HEK293 (cell line): Measurements from ENCODE around the gene AFDN.

Source experiments
- CTCF ChIA-PET: fragments of 350-600 bp; formaldehyde crosslinking; extraction: SDS; loops from one replicate; lab custom pipeline; 2021; ENCODE audit warnings: antibody characterized with exemption; lab: Yijun Ruan, JAX
- POLR2A ChIA-PET: fragments of 300-600 bp; formaldehyde crosslinking; extraction: SDS; loops from one replicate; lab custom pipeline; 2020; ENCODE audit warnings: antibody characterized with exemption, inconsistent platforms; lab: Yijun Ruan, JAX
- H3K27ac ChIP-seq: fragments of 200-500 bp; sonication (Bioruptor generic); 2 replicates; pipeline ENCODE4 v1.5.1; 2014; ENCODE audit warnings: low read depth, low read length, control low read depth, inconsistent platforms; ENCODE audit errors: extremely low read depth
- H3K36me3 ChIP-seq, 2 experiments: fragments of 200-500 bp in 1 of 2; sonication (Bioruptor generic) in 1 of 2; 1 replicate in 1 of 2; 2 replicates in 1 of 2; pipeline ENCODE4 v1.5.1; 2014 to 2017; ENCODE audit warnings: inconsistent platforms in 2 of 2, low read length in 2 of 2; ENCODE audit not compliant: control insufficient read depth in 2 of 2, insufficient read depth in 1 of 2
- H3K4me1 ChIP-seq: fragments of 200-500 bp; sonication (Bioruptor generic); 2 replicates; pipeline ENCODE4 v1.5.1; 2014; ENCODE audit warnings: mild to moderate bottlenecking, low read length, inconsistent platforms; ENCODE audit not compliant: control insufficient read depth, insufficient read depth
- H3K4me3 ChIP-seq: 2 replicates; pipeline ENCODE4 v1.5.1; 2011; ENCODE audit warnings: low read depth, mild to moderate bottlenecking, control low read depth, low read length, moderate library complexity
- H3K9me3 ChIP-seq: fragments of 200-500 bp; sonication (Bioruptor generic); 2 replicates; pipeline ENCODE4 v1.5.1; 2014; ENCODE audit warnings: low read depth, low read length, inconsistent platforms; ENCODE audit not compliant: control insufficient read depth, insufficient read depth
- EGR2 ChIP-seq: fragments of 450-650 bp; formaldehyde crosslinking; IDR thresholded peaks from 2 replicates; pipeline ENCODE4 v1.5.1; 2016; ENCODE audit warnings: low read depth, missing biosample characterization, missing genetic modification characterization
- GLIS1 ChIP-seq: fragments of 450-650 bp; formaldehyde crosslinking; IDR thresholded peaks from 2 replicates; pipeline ENCODE4 v1.5.1; 2016; ENCODE audit warnings: missing biosample characterization, missing genetic modification characterization
- HIC1 ChIP-seq: fragments of 450-650 bp; formaldehyde crosslinking; IDR thresholded peaks from 2 replicates; pipeline ENCODE4 v1.5.1; 2016; ENCODE audit warnings: missing biosample characterization, missing genetic modification characterization
- PRDM2 ChIP-seq: fragments of 450-650 bp; formaldehyde crosslinking; IDR thresholded peaks from 2 replicates; pipeline ENCODE4 v1.5.1; 2016; ENCODE audit warnings: missing biosample characterization, missing genetic modification characterization, borderline replicate concordance
- TCF7L2 ChIP-seq: IDR thresholded peaks from 2 replicates; pipeline ENCODE4 v1.6.1; 2011; ENCODE audit warnings: low read depth, mild to moderate bottlenecking, inconsistent platforms, low read length, moderate library complexity, borderline replicate concordance
- ZBTB10 ChIP-seq: fragments of 450-650 bp; formaldehyde crosslinking; IDR thresholded peaks from 2 replicates; pipeline ENCODE4 v1.5.1; 2016; ENCODE audit warnings: missing biosample characterization, missing genetic modification characterization
- ZBTB8A ChIP-seq: fragments of 450-650 bp; formaldehyde crosslinking; IDR thresholded peaks from 2 replicates; pipeline ENCODE4 v1.5.1; 2016; ENCODE audit warnings: missing biosample characterization, missing genetic modification characterization
- ZNF157 ChIP-seq: fragments of 450-650 bp; formaldehyde crosslinking; IDR thresholded peaks from 2 replicates; pipeline ENCODE4 v1.5.1; 2016; ENCODE audit warnings: missing biosample characterization, missing genetic modification characterization
- ZNF2 ChIP-seq: fragments of 450-650 bp; formaldehyde crosslinking; IDR thresholded peaks from 2 replicates; pipeline ENCODE4 v1.5.1; 2016; ENCODE audit warnings: missing biosample characterization, missing genetic modification characterization
- ZNF404 ChIP-seq: fragments of 450-650 bp; formaldehyde crosslinking; IDR thresholded peaks from 2 replicates; pipeline ENCODE4 v1.5.1; 2017; ENCODE audit warnings: missing biosample characterization, missing genetic modification characterization
- ZNF473 ChIP-seq: fragments of 450-650 bp; formaldehyde crosslinking; IDR thresholded peaks from 2 replicates; pipeline ENCODE4 v1.5.1; 2017; ENCODE audit warnings: missing biosample characterization, missing genetic modification characterization
- ZNF548 ChIP-seq: fragments of 450-650 bp; formaldehyde crosslinking; IDR thresholded peaks from 2 replicates; pipeline ENCODE4 v1.5.1; 2016; ENCODE audit warnings: missing biosample characterization, missing genetic modification characterization
- ZNF629 ChIP-seq: fragments of 450-650 bp; formaldehyde crosslinking; IDR thresholded peaks from 2 replicates; pipeline ENCODE4 v1.5.1; 2017; ENCODE audit warnings: missing biosample characterization, missing genetic modification characterization
- ZNF785 ChIP-seq: fragments of 450-650 bp; formaldehyde crosslinking; IDR thresholded peaks from 2 replicates; pipeline ENCODE4 v1.5.1; 2016; ENCODE audit warnings: missing biosample characterization, missing genetic modification characterization
- ZNF830 ChIP-seq: fragments of 450-650 bp; IDR thresholded peaks from 2 replicates; pipeline ENCODE4 v1.5.0; 2018; ENCODE audit warnings: missing biosample characterization, missing genetic modification characterization, low read depth, mild to moderate bottlenecking, moderate library complexity
- TF ChIP-seq, protein P1 (sequence below): IDR thresholded peaks from 2 replicates; pipeline ENCODE4 v1.6.1; 2011; ENCODE audit warnings: mild to moderate bottlenecking, low read depth, low read length, borderline replicate concordance
- TF ChIP-seq, protein P2 (sequence below): fragments of 450-650 bp; formaldehyde crosslinking; IDR thresholded peaks from 2 replicates; pipeline ENCODE4 v1.5.1; 2017; ENCODE audit warnings: missing biosample characterization, missing genetic modification characterization
- TF ChIP-seq, protein P3 (sequence below): fragments of 450-650 bp; formaldehyde crosslinking; IDR thresholded peaks from 2 replicates; pipeline ENCODE4 v1.5.1; 2016; ENCODE audit warnings: missing biosample characterization, missing genetic modification characterization

Gene AFDN

DNA sequence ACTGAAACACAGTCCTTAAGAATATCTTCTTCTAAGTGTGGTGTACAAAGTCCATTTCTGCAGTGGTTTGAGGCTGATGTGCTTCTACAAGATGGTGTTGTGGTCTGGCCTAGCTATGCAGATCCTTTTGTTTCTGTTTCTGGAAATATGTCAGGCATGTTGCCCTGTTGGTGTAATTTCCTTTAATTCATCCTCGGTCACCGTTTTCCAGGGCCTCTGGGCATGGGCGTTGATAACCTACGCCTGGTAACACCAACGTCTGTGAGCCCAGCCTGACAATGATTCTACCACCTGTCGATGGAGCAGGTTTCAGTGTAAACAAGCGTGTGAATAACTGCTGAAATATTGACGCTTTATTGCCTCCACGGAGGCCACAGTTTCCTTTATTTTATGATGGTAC, 33.3 kb upstream of the AFDN start (continued):
- TF ChIP-seq GLIS1 (tag by site-specific recombination) (no peak), HIC1 (tag by site-specific recombination) (no peak), ZBTB8A (no peak), PRDM2 (tag by site-specific recombination) (no peak)
- TF ChIP-seq, protein P1, sequence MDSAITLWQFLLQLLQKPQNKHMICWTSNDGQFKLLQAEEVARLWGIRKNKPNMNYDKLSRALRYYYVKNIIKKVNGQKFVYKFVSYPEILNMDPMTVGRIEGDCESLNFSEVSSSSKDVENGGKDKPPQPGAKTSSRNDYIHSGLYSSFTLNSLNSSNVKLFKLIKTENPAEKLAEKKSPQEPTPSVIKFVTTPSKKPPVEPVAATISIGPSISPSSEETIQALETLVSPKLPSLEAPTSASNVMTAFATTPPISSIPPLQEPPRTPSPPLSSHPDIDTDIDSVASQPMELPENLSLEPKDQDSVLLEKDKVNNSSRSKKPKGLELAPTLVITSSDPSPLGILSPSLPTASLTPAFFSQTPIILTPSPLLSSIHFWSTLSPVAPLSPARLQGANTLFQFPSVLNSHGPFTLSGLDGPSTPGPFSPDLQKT, result no peak

DNA sequence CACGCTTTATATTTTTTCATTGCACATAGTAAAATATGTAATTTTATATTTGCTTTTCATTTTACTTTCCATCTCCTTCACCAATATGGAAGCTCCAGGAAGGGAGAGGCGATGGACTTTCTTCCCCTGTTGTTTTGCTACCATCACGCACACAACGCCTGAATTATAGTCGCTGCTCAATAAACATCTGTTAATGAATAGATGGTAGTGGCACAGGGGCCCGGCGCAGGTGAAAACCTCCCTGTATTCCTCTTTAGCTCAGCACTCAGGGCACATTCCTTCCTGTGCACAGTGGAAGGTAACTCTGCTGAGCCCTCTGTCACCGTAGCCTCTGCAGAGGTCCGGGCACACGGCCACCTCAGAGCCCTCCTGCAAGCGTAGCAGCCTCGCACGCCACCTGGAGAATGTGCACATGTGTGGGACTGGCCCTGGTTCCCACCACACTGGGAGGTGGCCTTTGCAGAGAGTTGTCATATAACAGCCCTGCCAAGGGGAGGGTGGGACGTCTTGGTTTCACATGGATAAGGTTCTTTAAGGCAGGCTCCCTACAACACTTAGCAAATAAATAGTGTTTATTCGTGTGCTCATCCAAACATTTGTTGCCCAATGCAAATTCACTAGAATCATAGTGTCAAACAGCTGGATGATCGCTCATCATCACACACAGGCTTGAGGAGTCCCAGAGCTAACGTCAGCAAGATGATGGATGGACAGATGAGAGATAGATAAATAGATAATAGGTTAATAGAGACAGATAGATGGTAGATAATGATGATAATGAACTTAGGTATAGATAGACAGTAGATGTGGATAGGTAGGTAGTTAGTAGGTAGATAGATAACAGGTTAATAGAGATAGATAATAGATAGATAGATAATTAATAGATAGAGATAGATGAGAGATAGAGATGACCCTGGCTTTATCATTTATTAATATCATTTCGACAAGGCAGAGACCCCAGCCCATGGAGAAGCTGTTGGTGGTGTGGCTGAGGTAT, 32.3 kb upstream of the AFDN start:
- Histone ChIP-seq H3K4me3 (no peak overlapping the region), H3K4me1 (no peaks in the 10 kb centered on the region), H3K9me3 (no peaks in the 10 kb centered on the region), H3K36me3 (no peaks in the 10 kb centered on the region), H3K27ac (no peak overlapping the region)
- POLR2A ChIA-PET, result no interaction called here
- CTCF ChIA-PET, result interaction anchor here (0.6 to 1.0 kb wide), 2 partner anchors 35 to 443 kb away, joined by 3 read pairs; no protein-coding TSS in a partner anchor
- TF ChIP-seq, protein P2, sequence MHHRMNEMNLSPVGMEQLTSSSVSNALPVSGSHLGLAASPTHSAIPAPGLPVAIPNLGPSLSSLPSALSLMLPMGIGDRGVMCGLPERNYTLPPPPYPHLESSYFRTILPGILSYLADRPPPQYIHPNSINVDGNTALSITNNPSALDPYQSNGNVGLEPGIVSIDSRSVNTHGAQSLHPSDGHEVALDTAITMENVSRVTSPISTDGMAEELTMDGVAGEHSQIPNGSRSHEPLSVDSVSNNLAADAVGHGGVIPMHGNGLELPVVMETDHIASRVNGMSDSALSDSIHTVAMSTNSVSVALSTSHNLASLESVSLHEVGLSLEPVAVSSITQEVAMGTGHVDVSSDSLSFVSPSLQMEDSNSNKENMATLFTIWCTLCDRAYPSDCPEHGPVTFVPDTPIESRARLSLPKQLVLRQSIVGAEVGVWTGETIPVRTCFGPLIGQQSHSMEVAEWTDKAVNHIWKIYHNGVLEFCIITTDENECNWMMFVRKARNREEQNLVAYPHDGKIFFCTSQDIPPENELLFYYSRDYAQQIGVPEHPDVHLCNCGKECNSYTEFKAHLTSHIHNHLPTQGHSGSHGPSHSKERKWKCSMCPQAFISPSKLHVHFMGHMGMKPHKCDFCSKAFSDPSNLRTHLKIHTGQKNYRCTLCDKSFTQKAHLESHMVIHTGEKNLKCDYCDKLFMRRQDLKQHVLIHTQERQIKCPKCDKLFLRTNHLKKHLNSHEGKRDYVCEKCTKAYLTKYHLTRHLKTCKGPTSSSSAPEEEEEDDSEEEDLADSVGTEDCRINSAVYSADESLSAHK, result no peak
- TF ChIP-seq ZNF629, result no peak
- TF ChIP-seq ZNF473 (tag by site-specific recombination), result no peak
- TF ChIP-seq, protein P3, sequence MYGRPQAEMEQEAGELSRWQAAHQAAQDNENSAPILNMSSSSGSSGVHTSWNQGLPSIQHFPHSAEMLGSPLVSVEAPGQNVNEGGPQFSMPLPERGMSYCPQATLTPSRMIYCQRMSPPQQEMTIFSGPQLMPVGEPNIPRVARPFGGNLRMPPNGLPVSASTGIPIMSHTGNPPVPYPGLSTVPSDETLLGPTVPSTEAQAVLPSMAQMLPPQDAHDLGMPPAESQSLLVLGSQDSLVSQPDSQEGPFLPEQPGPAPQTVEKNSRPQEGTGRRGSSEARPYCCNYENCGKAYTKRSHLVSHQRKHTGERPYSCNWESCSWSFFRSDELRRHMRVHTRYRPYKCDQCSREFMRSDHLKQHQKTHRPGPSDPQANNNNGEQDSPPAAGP, result no peak
- TF ChIP-seq ZNF157 (tag by site-specific recombination), result no peak
- no peak for TF ChIP-seq TCF7L2
- no peak for TF ChIP-seq ZNF2 (tag by site-specific recombination)
- no peak for TF ChIP-seq ZNF548
- TF ChIP-seq EGR2 (tag by site-specific recombination), result no peak
- TF ChIP-seq ZNF404, result no peak
- TF ChIP-seq ZBTB10 (tag by site-specific recombination), result no peak
- no peak for TF ChIP-seq ZNF785 (tag by site-specific recombination)
- TF ChIP-seq ZNF830 (tag by site-specific recombination), result no peak
